ENCODE data around the gene TXNDC11. TPM values are rescaled to one million over a fixed set of nuclear protein-coding genes. Genes with fewer than 3 reads are reported as not detected.
A peak's percentile ranks its signal among the peaks of the same experiment; 100 is the strongest.

TXNDC11 gene
- total RNA-seq, 1 donor from 2014 or later = 19.6 TPM

- Mint-ChIP-seq H3K4me3 (ENCODE audit: unreplicated experiment) (no peak overlapping the region), H3K4me1 (ENCODE audit: unreplicated experiment) (peaks cover under 1% of the 10 kb centered on the region), H3K36me3 (ENCODE audit: low read depth, unreplicated experiment) (peaks cover 34% of the 10 kb centered on the region), H3K27ac (ENCODE audit: unreplicated experiment) (no peak overlapping the region), H3K27me3 (ENCODE audit: unreplicated experiment) (peaks cover 2% of the 10 kb centered on the region), H3K9me3 (ENCODE audit: unreplicated experiment) (no peaks in the 10 kb centered on the region)
- DNase-seq (ENCODE audit: low spot score) = no peak
- no peak for TF ChIP-seq CTCF (IDR thresholded peaks at IDR 0.05; ENCODE audit: unreplicated experiment)
Observed at GRCh38 chr16:11748404-11749254, 6.0 kb upstream of the TXNDC11 start.

- H3K27ac Mint-ChIP-seq (ENCODE audit: unreplicated experiment) = no peak overlapping the region
- peaks cover 4% of the 10 kb centered on the region for H3K4me1 Mint-ChIP-seq (ENCODE audit: unreplicated experiment)
- peaks cover 4% of the 10 kb centered on the region for H3K27me3 Mint-ChIP-seq (ENCODE audit: unreplicated experiment)
- H3K36me3 Mint-ChIP-seq (ENCODE audit: low read depth, unreplicated experiment) = peaks cover 29% of the 10 kb centered on the region
- no peak for DNase-seq (ENCODE audit: low spot score)
- H3K4me3 Mint-ChIP-seq (ENCODE audit: unreplicated experiment) = peak overlapping the region; percentile 57
- TF ChIP-seq CTCF (IDR thresholded peaks at IDR 0.05; ENCODE audit: unreplicated experiment) = no peak
- no peaks in the 10 kb centered on the region for H3K9me3 Mint-ChIP-seq (ENCODE audit: unreplicated experiment)
Observed at GRCh38 chr16:11747949-11748403, 5.3 kb upstream of the TXNDC11 start.

DNA sequence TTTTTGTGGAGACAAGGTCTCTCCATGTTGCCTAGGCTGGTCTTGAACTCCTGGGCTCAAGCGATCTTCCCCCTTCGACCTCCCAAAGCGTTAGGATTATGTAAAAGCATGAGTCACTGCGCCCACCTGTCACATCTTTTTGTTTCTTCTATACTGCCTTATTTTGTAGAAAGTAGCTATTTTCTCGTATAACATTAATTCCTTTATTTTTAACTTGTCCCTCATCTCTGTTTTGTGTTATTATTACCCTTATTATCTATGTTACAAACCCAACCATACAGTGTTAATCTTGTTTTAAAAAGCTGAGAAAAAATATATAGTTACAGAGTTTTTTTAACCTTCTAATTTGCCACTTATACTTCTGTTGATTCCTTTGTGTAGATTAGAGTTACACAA lies 1.4 kb upstream of the TXNDC11 start:
- Mint-ChIP-seq H3K4me3 (ENCODE audit: unreplicated experiment) (peak overlapping the region; percentile 75), H3K27me3 (ENCODE audit: unreplicated experiment) (peaks cover 6% of the 10 kb centered on the region), H3K9me3 (ENCODE audit: unreplicated experiment) (no peaks in the 10 kb centered on the region), H3K4me1 (ENCODE audit: unreplicated experiment) (peaks cover 27% of the 10 kb centered on the region), H3K27ac (ENCODE audit: unreplicated experiment) (peak overlapping the region; percentile 0), H3K36me3 (ENCODE audit: low read depth, unreplicated experiment) (peaks cover 5% of the 10 kb centered on the region)
- no peak for TF ChIP-seq CTCF (IDR thresholded peaks at IDR 0.05; ENCODE audit: unreplicated experiment)
- DNase-seq (ENCODE audit: low spot score) = no peak

DNA sequence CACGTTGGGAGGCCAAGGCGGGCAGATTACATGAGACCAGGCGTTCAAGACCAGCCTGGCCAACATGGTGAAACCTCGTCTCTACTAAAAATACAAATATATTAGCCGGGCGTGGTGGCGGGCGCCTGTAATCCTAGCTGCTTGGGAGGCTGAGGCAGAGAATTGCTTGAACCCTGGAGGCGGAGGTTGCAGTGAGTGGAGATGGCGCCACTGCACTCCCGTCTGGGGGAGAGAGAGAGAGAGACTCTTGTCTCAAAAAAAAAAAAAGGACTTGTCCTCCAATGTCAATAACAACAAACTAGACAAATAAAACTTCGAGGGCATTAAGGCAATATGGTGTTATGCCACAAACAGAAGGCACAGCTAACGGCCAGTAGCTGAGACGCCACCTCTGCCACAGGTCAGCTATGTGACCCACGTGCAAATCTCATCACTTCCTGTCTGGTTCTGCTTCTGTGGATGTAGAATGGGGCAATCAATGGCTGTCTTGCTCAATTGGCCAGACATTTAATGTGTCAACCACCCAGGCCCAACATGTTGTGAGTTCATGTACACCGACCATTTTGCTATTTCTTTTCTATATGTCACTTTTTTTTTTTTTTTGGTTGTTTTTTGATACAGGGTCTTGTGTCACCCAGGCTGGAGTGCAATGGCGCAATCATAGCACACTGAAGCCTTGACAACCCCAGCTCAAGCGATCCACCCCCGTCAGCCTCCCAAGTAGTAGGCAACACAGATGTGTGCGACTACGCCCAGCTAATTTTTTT lies 834 bp upstream of the TXNDC11 start:
- DNase-seq (ENCODE audit: low spot score) = peak; percentile 4
- peak overlapping the region; percentile 88 for H3K4me3 Mint-ChIP-seq (ENCODE audit: unreplicated experiment)
- TF ChIP-seq CTCF (IDR thresholded peaks at IDR 0.05; ENCODE audit: unreplicated experiment) = no peak
- H3K9me3 Mint-ChIP-seq (ENCODE audit: unreplicated experiment) = no peaks in the 10 kb centered on the region
- H3K4me1 Mint-ChIP-seq (ENCODE audit: unreplicated experiment) = peaks cover 29% of the 10 kb centered on the region
- peaks cover 3% of the 10 kb centered on the region for H3K36me3 Mint-ChIP-seq (ENCODE audit: low read depth, unreplicated experiment)
- peaks cover 6% of the 10 kb centered on the region for H3K27me3 Mint-ChIP-seq (ENCODE audit: unreplicated experiment)
- H3K27ac Mint-ChIP-seq (ENCODE audit: unreplicated experiment) = peak overlapping the region; percentile 84
